GM23248 (cell line): ENCODE results near the gene NAALADL1.

Source experiments
- EZH2 ChIP-seq: fragments of 200-600 bp; sonication (generic); IDR thresholded peaks from 2 replicates; pipeline ENCODE4 v1.6.1; 2018; ENCODE audit warnings: antibody characterized with exemption, mild to moderate bottlenecking; ENCODE audit not compliant: insufficient read depth, poor library complexity, severe bottlenecking
- EZH2phosphoT487 ChIP-seq: fragments of 200-600 bp; sonication (generic); IDR thresholded peaks from 2 replicates; pipeline ENCODE4 v1.6.1; 2018; ENCODE audit warnings: antibody characterized with exemption, moderate library complexity, mild to moderate bottlenecking, low read depth; ENCODE audit not compliant: insufficient read depth

DNA sequence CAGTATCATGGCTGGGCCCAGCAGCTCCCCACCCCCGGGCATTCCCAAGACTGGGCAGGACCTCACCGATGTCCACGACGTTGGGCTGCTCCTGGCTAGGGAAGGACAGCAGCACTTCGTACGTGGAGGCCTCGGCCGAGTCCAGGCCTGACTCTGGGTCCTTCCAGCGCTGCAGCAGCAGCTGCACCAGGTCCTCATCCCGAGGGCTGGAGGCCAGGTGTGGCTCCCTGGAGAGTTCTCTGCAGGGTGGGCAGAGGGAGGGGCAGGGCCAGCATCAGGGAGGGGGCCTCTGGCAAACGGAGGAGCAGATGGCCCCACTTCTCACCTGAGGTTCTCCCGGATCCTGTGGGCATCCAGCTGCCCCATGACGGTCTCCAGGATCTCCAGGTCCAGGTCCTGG is 341 bp downstream of the NAALADL1 start:
- no peak for TF ChIP-seq EZH2
- TF ChIP-seq EZH2phosphoT487, result no peak
